Mononuclear cell (primary cell): Measurements from ENCODE around the gene LRCH3. TPM values are rescaled to one million over a fixed set of nuclear protein-coding genes. Genes with fewer than 3 reads are reported as not detected.

Experiments used
- H3K27me3 ChIP-seq: 2 replicates; pipeline ENCODE4 v1.6.0; 2011; ENCODE audit warnings: low read length, control low read depth; ENCODE audit not compliant: insufficient read depth
- H3K4me1 ChIP-seq: 2 replicates; pipeline ENCODE4 v1.5.1; 2011; ENCODE audit warnings: mild to moderate bottlenecking, low read length, control low read depth; ENCODE audit not compliant: insufficient read depth
- H3K4me3 ChIP-seq: 2 replicates; pipeline ENCODE4 v1.5.1; 2011; ENCODE audit warnings: mild to moderate bottlenecking, low read length, moderate library complexity
- H3K9me3 ChIP-seq: 2 replicates; pipeline ENCODE4 v1.5.1; 2011; ENCODE audit warnings: low read depth, mild to moderate bottlenecking, control low read depth, low read length
- total RNA-seq: library from RNA; depleted of rRNA; stranded (reverse); fragments of >200 nt; gene quantifications from one replicate; pipeline ENCODE4 v1.2.3, GENCODE V29; 2012

Gene LRCH3
- total RNA-seq, 1 donor, result 51.3 TPM

GRCh38 chr3:197841789-197842188 is 50.7 kb downstream of the LRCH3 start:
- Histone ChIP-seq H3K4me3 (no peak overlapping the region), H3K9me3 (no peaks in the 10 kb centered on the region), H3K27me3 (no peaks in the 10 kb centered on the region), H3K4me1 (no peaks in the 10 kb centered on the region)

DNA sequence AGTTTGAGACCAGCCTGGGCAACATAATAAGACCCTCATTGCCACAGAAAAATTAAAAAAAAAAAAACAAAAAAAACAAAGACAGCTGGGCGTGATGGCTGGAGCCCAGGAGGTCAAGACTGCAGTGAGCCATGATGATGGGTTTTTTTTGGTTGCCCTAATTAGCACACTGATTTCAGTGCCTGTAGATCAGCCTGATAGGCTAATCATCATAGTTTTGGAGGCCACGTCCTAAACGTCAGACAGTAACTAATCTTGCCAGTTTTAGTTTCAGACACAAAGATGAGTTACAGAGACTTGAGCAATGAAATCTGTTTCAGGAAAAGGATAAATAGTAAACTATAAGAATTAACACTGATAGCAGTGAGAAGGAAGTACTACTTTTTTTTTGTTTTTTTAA is 55.4 kb downstream of the LRCH3 start:
- Histone ChIP-seq H3K27me3 (no peaks in the 10 kb centered on the region), H3K9me3 (no peaks in the 10 kb centered on the region), H3K4me3 (no peak overlapping the region), H3K4me1 (peaks cover 14% of the 10 kb centered on the region)

GRCh38 chr3:197847866-197848401 is 56.9 kb downstream of the LRCH3 start:
- no peak overlapping the region for H3K4me3 ChIP-seq

DNA sequence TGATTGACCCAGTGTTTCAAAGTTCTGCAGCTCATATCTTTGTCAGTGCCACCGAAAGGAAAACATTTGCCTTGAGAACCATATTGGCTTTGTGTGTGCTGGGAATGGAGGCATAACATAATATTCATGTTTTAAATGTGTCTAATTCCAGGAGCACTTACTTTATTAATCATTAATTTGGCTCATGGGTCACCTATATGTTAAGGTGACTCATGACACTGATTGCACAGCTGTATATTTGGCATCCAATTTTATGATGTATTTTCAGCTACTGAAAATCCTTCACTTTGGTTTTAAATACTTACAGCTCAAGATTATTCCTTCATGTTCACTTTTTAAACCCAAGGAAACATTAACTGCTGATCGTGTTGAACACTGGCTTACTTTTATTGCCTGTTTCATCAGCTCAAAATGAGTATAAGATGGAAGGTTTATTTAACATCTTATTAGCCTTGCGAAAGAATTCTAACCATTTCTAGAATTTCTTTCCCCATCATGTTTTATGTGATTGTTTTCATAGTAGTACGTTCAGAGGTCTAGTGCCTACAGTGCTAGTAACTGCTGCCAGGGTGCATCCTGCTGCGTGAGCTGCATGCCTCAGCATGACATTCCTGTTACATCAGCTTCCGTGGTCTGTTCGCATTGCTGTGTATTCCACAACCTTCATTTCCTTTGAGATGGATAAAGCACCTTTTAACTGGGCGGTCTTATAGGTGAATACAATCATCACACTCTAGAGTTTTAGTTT is 63.7 kb downstream of the LRCH3 start:
- Histone ChIP-seq H3K27me3 (no peaks in the 10 kb centered on the region), H3K9me3 (no peaks in the 10 kb centered on the region), H3K4me3 (no peak overlapping the region), H3K4me1 (no peaks in the 10 kb centered on the region)

More at GRCh38 chr3:197847866-197848401, 56.9 kb downstream of the LRCH3 start:
- H3K4me1 ChIP-seq, result peaks cover 14% of the 10 kb centered on the region
- H3K9me3 ChIP-seq, result no peaks in the 10 kb centered on the region
- no peaks in the 10 kb centered on the region for H3K27me3 ChIP-seq

- Histone ChIP-seq H3K4me1 (no peaks in the 10 kb centered on the region), H3K4me3 (no peak overlapping the region), H3K27me3 (no peaks in the 10 kb centered on the region), H3K9me3 (no peaks in the 10 kb centered on the region)
Observed at GRCh38 chr3:197855571-197855970, 64.5 kb downstream of the LRCH3 start.

DNA sequence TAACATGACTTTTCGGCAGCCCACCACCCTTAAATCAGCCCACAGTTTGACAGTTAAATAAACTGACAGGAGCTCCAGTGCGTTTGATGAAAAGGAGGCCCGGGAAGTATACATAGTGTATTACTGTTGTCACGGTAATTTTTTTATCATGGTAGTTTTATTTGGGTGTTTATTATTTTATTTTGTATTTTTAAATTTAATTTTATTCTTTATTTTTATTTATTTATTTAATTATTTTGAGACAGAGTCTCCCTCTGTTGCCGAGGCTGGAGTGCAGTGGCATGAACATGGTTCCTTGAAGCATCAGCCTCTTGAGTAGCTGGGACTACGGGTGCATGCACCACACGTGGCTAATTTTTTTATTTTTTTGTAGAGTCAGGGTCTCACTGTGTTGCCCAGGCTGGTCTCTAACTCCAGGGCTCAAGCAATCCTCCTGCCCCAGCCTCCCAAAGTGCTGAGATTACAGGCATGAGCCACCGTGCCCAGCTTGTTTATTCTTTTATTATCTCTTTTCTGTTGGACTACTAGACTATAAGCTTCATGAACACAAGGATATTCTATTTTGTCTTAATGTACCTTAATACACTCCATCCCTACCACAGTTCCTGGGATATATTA is 65.3 kb downstream of the LRCH3 start:
- H3K27me3 ChIP-seq, result no peaks in the 10 kb centered on the region
- no peaks in the 10 kb centered on the region for H3K4me1 ChIP-seq
- no peaks in the 10 kb centered on the region for H3K9me3 ChIP-seq
- no peak overlapping the region for H3K4me3 ChIP-seq

DNA sequence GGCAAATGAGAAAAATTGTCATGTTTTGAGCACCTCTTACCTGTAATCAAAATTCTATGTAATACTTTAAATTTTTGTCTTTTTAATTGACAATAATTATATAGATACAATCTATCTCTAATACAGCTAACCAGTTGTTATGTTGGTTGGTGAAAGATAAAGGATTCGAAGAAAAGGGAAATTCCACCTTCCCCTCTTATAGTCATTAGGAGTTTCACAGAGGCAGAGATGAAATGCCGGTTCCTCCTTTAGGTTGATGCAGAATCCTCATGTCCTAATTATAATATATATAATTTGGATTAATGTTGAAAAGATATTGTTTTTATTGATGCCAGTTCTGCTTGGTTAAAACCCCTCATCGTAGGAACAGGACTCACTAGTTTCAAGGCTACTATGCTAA is 67.1 kb downstream of the LRCH3 start:
- Histone ChIP-seq H3K27me3 (no peaks in the 10 kb centered on the region), H3K4me3 (no peak overlapping the region), H3K9me3 (no peaks in the 10 kb centered on the region)

DNA sequence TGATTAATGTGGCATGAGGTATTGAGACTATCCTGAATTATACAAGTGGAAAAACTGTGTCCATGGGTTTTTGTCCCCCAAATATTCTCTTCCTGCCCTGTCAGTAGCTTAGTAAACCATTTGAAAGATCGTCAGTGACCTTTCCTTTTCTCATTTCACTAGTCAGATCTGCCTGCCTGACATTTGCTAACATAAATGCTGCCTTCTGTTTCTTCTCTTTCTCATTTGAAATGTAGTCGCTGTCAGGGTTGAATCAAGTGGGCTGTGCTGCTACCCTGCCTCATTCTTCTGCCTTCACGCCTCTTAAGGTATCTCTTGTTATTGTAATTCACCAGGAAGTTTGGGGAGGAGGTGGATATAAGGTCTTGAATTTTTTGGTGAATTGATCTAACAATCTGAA is 67.5 kb downstream of the LRCH3 start:
- Histone ChIP-seq H3K27me3 (no peaks in the 10 kb centered on the region), H3K4me1 (no peaks in the 10 kb centered on the region), H3K4me3 (no peak overlapping the region), H3K9me3 (no peaks in the 10 kb centered on the region)

More for the DNA sequence above, 67.1 kb downstream of the LRCH3 start:
- H3K4me1 ChIP-seq, result no peaks in the 10 kb centered on the region

DNA sequence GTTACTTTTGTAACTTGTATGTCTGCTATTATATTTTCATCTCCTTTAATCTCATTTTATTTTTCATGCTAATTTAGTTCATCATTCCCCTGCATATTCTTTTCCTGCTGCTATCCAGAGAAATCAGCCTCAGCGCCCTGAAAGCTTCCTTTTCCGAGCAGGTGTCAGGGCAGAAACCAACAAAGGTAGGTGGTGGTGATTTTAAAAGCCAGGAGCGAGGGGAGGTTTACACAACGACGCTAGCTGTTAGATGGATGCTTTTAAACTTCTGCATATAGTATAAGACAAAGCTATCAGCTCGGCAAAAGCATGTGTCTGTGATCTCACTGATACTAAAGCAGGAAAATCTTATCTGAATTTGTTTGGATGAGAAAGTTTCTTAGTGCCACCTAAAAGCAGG is 75.0 kb downstream of the LRCH3 start:
- Histone ChIP-seq H3K9me3 (no peaks in the 10 kb centered on the region), H3K27me3 (no peaks in the 10 kb centered on the region), H3K4me3 (no peak overlapping the region), H3K4me1 (no peaks in the 10 kb centered on the region)

- Histone ChIP-seq H3K9me3 (no peaks in the 10 kb centered on the region), H3K27me3 (no peaks in the 10 kb centered on the region), H3K4me1 (peaks cover 5% of the 10 kb centered on the region), H3K4me3 (no peak overlapping the region)
Observed at GRCh38 chr3:197873329-197873728, 82.3 kb downstream of the LRCH3 start.

DNA sequence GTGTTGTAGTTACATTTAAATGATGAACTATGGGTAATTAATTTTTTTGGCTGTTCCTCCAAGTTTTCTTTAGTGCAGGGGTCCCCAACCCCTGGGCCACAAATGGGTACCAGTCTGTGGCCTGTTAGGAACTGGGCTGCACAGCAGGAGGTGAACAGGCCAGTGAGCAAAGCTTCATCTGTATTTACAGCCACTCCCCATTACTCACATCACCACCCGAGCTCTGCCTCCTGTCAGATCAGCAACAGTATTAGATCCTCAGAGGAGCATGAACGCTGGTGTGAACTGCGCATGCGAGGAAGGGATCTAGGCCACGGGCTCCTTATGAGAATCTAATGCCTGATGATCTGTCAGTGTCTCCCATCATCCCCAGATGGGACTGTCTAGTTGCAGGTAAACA is 83.0 kb downstream of the LRCH3 start:
- H3K4me3 ChIP-seq, result no peak overlapping the region
- H3K4me1 ChIP-seq, result peaks cover 10% of the 10 kb centered on the region
- H3K27me3 ChIP-seq, result no peaks in the 10 kb centered on the region
- no peaks in the 10 kb centered on the region for H3K9me3 ChIP-seq

DNA sequence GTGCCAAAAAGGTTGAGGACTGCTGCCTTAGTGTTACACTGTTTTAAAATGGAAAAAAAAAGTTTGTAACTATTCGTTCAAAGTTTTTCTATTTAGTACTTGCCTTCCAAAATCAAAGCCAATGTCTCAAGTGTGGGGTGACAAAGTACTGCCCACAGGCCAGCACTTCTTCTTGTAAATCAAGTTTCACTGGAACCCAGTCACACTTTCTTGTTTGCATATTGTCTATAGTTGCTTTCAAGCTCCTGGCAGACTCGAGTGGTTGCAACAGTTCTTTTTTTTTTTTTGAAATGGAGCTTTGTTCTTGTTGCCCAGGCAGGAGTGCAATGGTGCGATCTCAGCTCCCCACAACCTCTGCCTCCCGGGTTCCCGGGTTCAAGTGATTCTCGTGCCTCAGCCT is 83.6 kb downstream of the LRCH3 start:
- Histone ChIP-seq H3K9me3 (no peaks in the 10 kb centered on the region), H3K4me3 (no peak overlapping the region), H3K27me3 (no peaks in the 10 kb centered on the region), H3K4me1 (peaks cover 10% of the 10 kb centered on the region)

GRCh38 chr3:197877902-197878301 is 86.8 kb downstream of the LRCH3 start:
- Histone ChIP-seq H3K4me1 (peaks cover 12% of the 10 kb centered on the region), H3K27me3 (no peaks in the 10 kb centered on the region), H3K4me3 (no peak overlapping the region), H3K9me3 (no peaks in the 10 kb centered on the region)

GRCh38 chr3:197878427-197878826 is 87.4 kb downstream of the LRCH3 start:
- Histone ChIP-seq H3K27me3 (no peaks in the 10 kb centered on the region), H3K9me3 (no peaks in the 10 kb centered on the region), H3K4me3 (no peak overlapping the region), H3K4me1 (peaks cover 14% of the 10 kb centered on the region)

GRCh38 chr3:197880491-197881269 is 89.6 kb downstream of the LRCH3 start:
- no peaks in the 10 kb centered on the region for H3K9me3 ChIP-seq
- no peak overlapping the region for H3K4me3 ChIP-seq
- no peaks in the 10 kb centered on the region for H3K27me3 ChIP-seq
- peaks cover 14% of the 10 kb centered on the region for H3K4me1 ChIP-seq
